Panc1 (cell line): ENCODE data around the gene RNASEH2B. TPM values are rescaled to one million over a fixed set of nuclear protein-coding genes. Genes with fewer than 3 reads are reported as not detected.

Experiments used
- ATAC-seq: fragments of 200-7000 bp; cut with Tn5 transposase; 2 replicates; pipeline ENCODE4 v1.9.1; 2020; ENCODE audit warnings: mild to moderate bottlenecking, moderate library complexity
- BruUV-seq: library from RNA; stranded (reverse); fragments of 400-500 nt; replicated peaks from 2 replicates; lab custom pipeline; 2021; lab: Mats Ljungman, UMichigan
- CTCF ChIA-PET: fragments of 300-600 bp; sonication (Branson Sonifier 250); formaldehyde crosslinking; loops from one replicate; lab custom pipeline; 2022; ENCODE audit warnings: antibody characterized with exemption; lab: Charles Lee
- POLR2A ChIA-PET: fragments of 300-600 bp; sonication (Branson Sonifier 250); formaldehyde crosslinking; loops from one replicate; lab custom pipeline; 2022; ENCODE audit warnings: antibody characterized with exemption; lab: Charles Lee
- DNase-seq: peaks from one replicate; pipeline ENCODE4 v3.0.0-alpha.2; 2010; ENCODE audit warnings: low read depth, low spot score
- H3K27ac ChIP-seq: 2 replicates; pipeline ENCODE4 v1.5.1; 2011; ENCODE audit warnings: mild to moderate bottlenecking, low read length, inconsistent platforms
- H3K27me3 ChIP-seq: fragments of 200-500 bp; sonication (Bioruptor generic); 2 replicates; pipeline ENCODE4 v1.6.0; 2014; ENCODE audit warnings: low read length, inconsistent platforms; ENCODE audit not compliant: control insufficient read depth, insufficient read depth
- H3K36me3 ChIP-seq: fragments of 200-500 bp; sonication (Bioruptor generic); 2 replicates; pipeline ENCODE4 v1.5.1; 2014; ENCODE audit warnings: inconsistent platforms, mild to moderate bottlenecking, low read length, moderate library complexity; ENCODE audit not compliant: control insufficient read depth, insufficient read depth
- H3K4me1 ChIP-seq: 2 replicates; pipeline ENCODE4 v1.5.1; 2011; ENCODE audit warnings: inconsistent platforms, mild to moderate bottlenecking, low read length, moderate library complexity; ENCODE audit not compliant: control insufficient read depth, insufficient read depth
- H3K4me3 ChIP-seq, 2 experiments: 2 replicates each; pipeline ENCODE4 v1.5.1; 2011 to 2012; ENCODE audit warnings: low read depth in 2 of 2, low read length in 2 of 2, mild to moderate bottlenecking in 2 of 2, inconsistent platforms in 1 of 2, moderate library complexity in 1 of 2
- H3K9me3 ChIP-seq: fragments of 200-500 bp; sonication (Bioruptor generic); 2 replicates; pipeline ENCODE4 v1.5.1; 2014; ENCODE audit warnings: low read depth, mild to moderate bottlenecking, inconsistent platforms, low read length, moderate library complexity; ENCODE audit not compliant: control insufficient read depth, insufficient read depth
- CTCF ChIP-seq: fragments of 450-650 bp; IDR thresholded peaks from 2 replicates; pipeline ENCODE4 v1.5.1; 2017; ENCODE audit warnings: mild to moderate bottlenecking
- POLR2AphosphoS5 ChIP-seq: IDR thresholded peaks from 2 replicates; pipeline ENCODE4 v1.6.1; 2012; ENCODE audit warnings: mild to moderate bottlenecking, low read depth, low read length, moderate library complexity
- REST ChIP-seq, 2 experiments: IDR thresholded peaks; 2 replicates each; pipeline ENCODE4 v1.6.1; 2011 to 2012; ENCODE audit warnings: low read depth in 2 of 2, control low read depth in 1 of 2, low read length in 1 of 2, mild to moderate bottlenecking in 1 of 2, moderate library complexity in 1 of 2; ENCODE audit not compliant: insufficient read depth in 1 of 2
- SIN3A ChIP-seq: IDR thresholded peaks from 2 replicates; pipeline ENCODE4 v1.6.1; 2012; ENCODE audit warnings: low read depth, mild to moderate bottlenecking, low read length, moderate library complexity, borderline replicate concordance; ENCODE audit not compliant: insufficient read depth
- TCF7L2 ChIP-seq: IDR thresholded peaks from 2 replicates; pipeline ENCODE4 v1.6.1; 2011; ENCODE audit warnings: mild to moderate bottlenecking, low read depth, low read length, inconsistent platforms
- in situ Hi-C: cut with HindIII; loops from 2 replicates; pipeline ENCODE4 v1.10.0; 2016; ENCODE audit warnings: low sequenced_read_pairs, low pct_unique_long_range_greater_than_20kb
- intact Hi-C: fragments of 100-400 bp; cut with micrococcal nuclease; formaldehyde crosslinking; loops from one replicate; pipeline ENCODE4 v1.10.0; 2022; ENCODE audit not compliant: unreplicated experiment
- total RNA-seq: library from RNA; stranded (reverse); gene quantifications from one replicate; pipeline ENCODE4 v1.2.1, GENCODE V29; 2021; ENCODE audit not compliant: unreplicated experiment

The RNASEH2B gene
- total RNA-seq, 1 experiment from 2014 or later: 37.8 TPM

GRCh38 chr13:50928102-50928501 lies 18.5 kb downstream of the RNASEH2B start:
- ATAC-seq (no peak), DNase-seq (no peak)
- H3K9me3 ChIP-seq: peaks cover 14% of the 10 kb centered on the region; the same call in 1 of the 2 replicates
- intact Hi-C loops (no loop called here), in situ Hi-C loops (no loop called here)
- no peaks in the 10 kb centered on the region; the same call in 1 of the 2 replicates for H3K36me3 ChIP-seq
- no TSS peak for BruUV-seq
- ChIA-PET POLR2A (no interaction called here), CTCF (no interaction called here)
- no peak overlapping the region for H3K4me3 ChIP-seq
- no peaks in the 10 kb centered on the region for H3K4me1 ChIP-seq
- no peaks in the 10 kb centered on the region for H3K27me3 ChIP-seq
- TF ChIP-seq REST (IDR thresholded peaks at IDR 0.05; ENCODE audit: insufficient read depth in 1 of 2, low read depth in 2 of 2, low read length in 1 of 2): no peak
- no peak for TF ChIP-seq SIN3A
- TF ChIP-seq TCF7L2: no peak
- no peak for TF ChIP-seq POLR2AphosphoS5
- no peak for TF ChIP-seq CTCF
- no peak overlapping the region for H3K27ac ChIP-seq

GRCh38 chr13:50928659-50929462 lies 19.3 kb downstream of the RNASEH2B start:
- POLR2A ChIA-PET: interaction anchor here (0.6 kb wide), 1 partner anchor 65 kb away, joined by 3 read pairs; no protein-coding TSS in a partner anchor
- intact Hi-C loops: no loop called here
- BruUV-seq: no TSS peak

More at GRCh38 chr13:50928659-50929462, 19.3 kb downstream of the RNASEH2B start:
- in situ Hi-C loops: no loop called here
- TF ChIP-seq TCF7L2 (no peak), REST (IDR thresholded peaks at IDR 0.05; ENCODE audit: insufficient read depth in 1 of 2, low read depth in 2 of 2, low read length in 1 of 2) (no peak), POLR2AphosphoS5 (no peak), SIN3A (no peak), CTCF (no peak)
- ATAC-seq: no peak
- Histone ChIP-seq H3K36me3 (no peaks in the 10 kb centered on the region; the same call in 1 of the 2 replicates), H3K27me3 (no peaks in the 10 kb centered on the region), H3K27ac (no peak overlapping the region), H3K9me3 (peaks cover 7% of the 10 kb centered on the region; the same call in 1 of the 2 replicates), H3K4me3 (no peak overlapping the region), H3K4me1 (no peaks in the 10 kb centered on the region)
- CTCF ChIA-PET: no interaction called here
- no peak for DNase-seq
